ENCODE data around the gene TMEM270.
"Not testable (repeated sequence)": the region's sequence is repeated elsewhere in the genome, so short reads cannot be mapped to it uniquely, and the experiment has no call there.

TMEM270 gene

GRCh38 chr7:73884867-73885422 is 24.0 kb downstream of the TMEM270 start:
- not testable (repeated sequence) for DNase-seq (ENCODE audit: extremely low read depth in 1 of 2, low read depth in 1 of 2)

- DNase-seq (ENCODE audit: extremely low read depth in 1 of 2, low read depth in 1 of 2), result no peak
Measured at GRCh38 chr7:73885433-73885974, 24.5 kb downstream of the TMEM270 start.

GRCh38 chr7:73885975-73886798 is 25.2 kb downstream of the TMEM270 start:
- no peak for DNase-seq (ENCODE audit: extremely low read depth in 1 of 2, low read depth in 1 of 2)

- no peak for DNase-seq (ENCODE audit: extremely low read depth in 1 of 2, low read depth in 1 of 2)
Measured at GRCh38 chr7:73887762-73888161, 26.8 kb downstream of the TMEM270 start.

GRCh38 chr7:73888959-73889358 is 28.0 kb downstream of the TMEM270 start:
- DNase-seq (ENCODE audit: extremely low read depth in 1 of 2, low read depth in 1 of 2), result no peak

GRCh38 chr7:73890555-73891147 is 29.7 kb downstream of the TMEM270 start:
- DNase-seq (ENCODE audit: extremely low read depth in 1 of 2, low read depth in 1 of 2), result no peak

- DNase-seq (ENCODE audit: extremely low read depth in 1 of 2, low read depth in 1 of 2), result no peak
Measured at GRCh38 chr7:73891178-73891885, 30.4 kb downstream of the TMEM270 start.

- DNase-seq (ENCODE audit: extremely low read depth in 1 of 2, low read depth in 1 of 2), result no peak
Measured at GRCh38 chr7:73892003-73892999, 31.3 kb downstream of the TMEM270 start.

GRCh38 chr7:73893342-73894101 is 32.6 kb downstream of the TMEM270 start:
- no peak for DNase-seq (ENCODE audit: extremely low read depth in 1 of 2, low read depth in 1 of 2)

GRCh38 chr7:73894166-73894565 is 33.2 kb downstream of the TMEM270 start:
- no peak for DNase-seq (ENCODE audit: extremely low read depth in 1 of 2, low read depth in 1 of 2)

GRCh38 chr7:73894733-73895551 is 34.0 kb downstream of the TMEM270 start:
- no peak for DNase-seq (ENCODE audit: extremely low read depth in 1 of 2, low read depth in 1 of 2)

- DNase-seq (ENCODE audit: extremely low read depth in 1 of 2, low read depth in 1 of 2), result no peak
Measured at GRCh38 chr7:73895626-73896025, 34.7 kb downstream of the TMEM270 start.

- DNase-seq (ENCODE audit: extremely low read depth in 1 of 2, low read depth in 1 of 2), result no peak
Measured at GRCh38 chr7:73896454-73896853, 35.5 kb downstream of the TMEM270 start.

- no peak for DNase-seq (ENCODE audit: extremely low read depth in 1 of 2, low read depth in 1 of 2)
Measured at GRCh38 chr7:73899731-73900142, 38.8 kb downstream of the TMEM270 start.

- no peak for DNase-seq (ENCODE audit: extremely low read depth in 1 of 2, low read depth in 1 of 2)
Measured at GRCh38 chr7:73900286-73900685, 39.3 kb downstream of the TMEM270 start.

GRCh38 chr7:73901231-73901822 is 40.4 kb downstream of the TMEM270 start:
- DNase-seq (ENCODE audit: extremely low read depth in 1 of 2, low read depth in 1 of 2), result no peak

GRCh38 chr7:73901823-73902597 is 41.1 kb downstream of the TMEM270 start:
- DNase-seq (ENCODE audit: extremely low read depth in 1 of 2, low read depth in 1 of 2), result no peak

Data from stimulated activated CD8-positive, alpha-beta memory T cell treated with anti-CD3 and anti-CD28 coated beads, Interleukin-7, amount 100 ng/mL, for 48 hours (primary cell).